IMR-90 (cell line): ENCODE results near the gene CD86. TPM values are rescaled to one million over a fixed set of nuclear protein-coding genes. Genes with fewer than 3 reads are reported as not detected.

Source experiments
- ATAC-seq: fragments of 200-7000 bp; cut with Tn5 transposase; 2 replicates; pipeline ENCODE4 v1.9.1; 2020; ENCODE audit warnings: low read depth, mild to moderate bottlenecking, moderate library complexity
- BruUV-seq: library from RNA; stranded (reverse); fragments of 400-500 nt; replicated peaks from 2 replicates; lab custom pipeline; 2021; lab: Mats Ljungman, UMichigan
- CTCF ChIA-PET: fragments of 300-600 bp; formaldehyde crosslinking; extraction: SDS; loops from one replicate; lab custom pipeline; 2021; ENCODE audit warnings: antibody characterized with exemption; lab: Yijun Ruan, JAX
- POLR2A ChIA-PET: fragments of 300-600 bp; sonication (Branson Sonifier 250); formaldehyde crosslinking; loops from one replicate; lab custom pipeline; 2022; ENCODE audit warnings: antibody characterized with exemption; ENCODE audit not compliant: unreplicated experiment; lab: Charles Lee
- DNase-seq: peaks from one replicate; pipeline ENCODE4 v3.0.0; 2013
- H2AFZ ChIP-seq: replicated peaks from 2 replicates; pipeline ENCODE3; 2013; ENCODE audit warnings: low read length, mild to moderate bottlenecking; ENCODE audit not compliant: poor library complexity
- H2AK5ac ChIP-seq: 2 replicates; pipeline ENCODE4 v1.6.1; 2013; ENCODE audit warnings: low read depth, low read length, inconsistent platforms
- H2AK9ac ChIP-seq: replicated peaks from 2 replicates; pipeline ENCODE3; 2013; ENCODE audit warnings: mild to moderate bottlenecking, low read depth, low read length, moderate library complexity; ENCODE audit not compliant: poor library complexity
- H2BK120ac ChIP-seq: 2 replicates; pipeline ENCODE4 v1.6.1; 2013; ENCODE audit warnings: low read depth, low read length, inconsistent platforms
- H2BK15ac ChIP-seq: 3 replicates; pipeline ENCODE4 v1.6.1; 2013; ENCODE audit warnings: low read depth, low read length, inconsistent platforms
- H2BK20ac ChIP-seq: 2 replicates; pipeline ENCODE4 v1.6.1; 2013; ENCODE audit warnings: low read depth, mild to moderate bottlenecking, inconsistent platforms, low read length, moderate library complexity
- H2BK5ac ChIP-seq: 2 replicates; pipeline ENCODE4 v1.6.1; 2013; ENCODE audit warnings: mild to moderate bottlenecking, low read depth, low read length, inconsistent platforms; ENCODE audit not compliant: poor library complexity, severe bottlenecking
- H3K14ac ChIP-seq: replicated peaks from 2 replicates; pipeline ENCODE4 v1.6.1; 2013; ENCODE audit warnings: low read depth, low read length, inconsistent platforms
- H3K18ac ChIP-seq: 2 replicates; pipeline ENCODE4 v1.6.1; 2013; ENCODE audit warnings: low read depth, low read length, control low read depth
- H3K23ac ChIP-seq: 2 replicates; pipeline ENCODE4 v1.6.1; 2013; ENCODE audit warnings: low read depth, low read length, inconsistent platforms
- H3K27ac ChIP-seq: 2 replicates; pipeline ENCODE4 v1.5.1; 2013; ENCODE audit warnings: mild to moderate bottlenecking, control low read depth, low read length; ENCODE audit not compliant: insufficient read depth
- H3K27me3 ChIP-seq: 2 replicates; pipeline ENCODE4 v1.6.1; 2013; ENCODE audit warnings: low read length; ENCODE audit not compliant: control insufficient read depth, insufficient read depth
- H3K36me3 ChIP-seq: 2 replicates; pipeline ENCODE4 v1.6.1; 2013; ENCODE audit warnings: low read length, mixed read lengths; ENCODE audit not compliant: control insufficient read depth, insufficient read depth
- H3K4ac ChIP-seq: 2 replicates; pipeline ENCODE4 v1.6.1; 2013; ENCODE audit warnings: low read depth, low read length, inconsistent platforms
- H3K4me1 ChIP-seq: 2 replicates; pipeline ENCODE4 v1.6.1; 2013; ENCODE audit warnings: low read length, mixed read lengths; ENCODE audit not compliant: control insufficient read depth, insufficient read depth
- H3K4me2 ChIP-seq: 2 replicates; pipeline ENCODE4 v1.6.1; 2013; ENCODE audit warnings: low read depth, mild to moderate bottlenecking, control low read depth, low read length, moderate library complexity
- H3K4me3 ChIP-seq: 2 replicates; pipeline ENCODE4 v1.5.1; 2013; ENCODE audit warnings: low read depth, mild to moderate bottlenecking, control low read depth, low read length, moderate library complexity; ENCODE audit not compliant: insufficient read depth
- H3K56ac ChIP-seq: 2 replicates; pipeline ENCODE4 v1.6.1; 2013; ENCODE audit warnings: low read length, inconsistent platforms; ENCODE audit not compliant: insufficient read depth; ENCODE audit errors: extremely low read depth
- H3K79me1 ChIP-seq, 2 experiments: 2 replicates each; pipeline ENCODE4 v1.6.1; 2013; ENCODE audit warnings: low read length in 2 of 2, inconsistent platforms in 1 of 2, low read depth in 1 of 2
- H3K9ac ChIP-seq: 2 replicates; pipeline ENCODE4 v1.6.1; 2013; ENCODE audit warnings: low read depth, low read length, control low read depth
- H3K9me1 ChIP-seq: 2 replicates; pipeline ENCODE4 v1.6.1; 2013; ENCODE audit warnings: low read length, inconsistent platforms; ENCODE audit not compliant: insufficient read depth
- H3K9me3 ChIP-seq: 2 replicates; pipeline ENCODE4 v1.6.1; 2013; ENCODE audit warnings: low read length; ENCODE audit not compliant: control insufficient read depth, insufficient read depth
- H4K20me1 ChIP-seq: 2 replicates; pipeline ENCODE4 v1.6.1; 2013; ENCODE audit warnings: low read length, inconsistent platforms; ENCODE audit not compliant: insufficient read depth
- H4K5ac ChIP-seq: 2 replicates; pipeline ENCODE4 v1.6.1; 2013; ENCODE audit warnings: mild to moderate bottlenecking, low read depth, low read length, control low read depth
- H4K8ac ChIP-seq, 2 experiments: 2 replicates each; pipeline ENCODE4 v1.6.1; 2013; ENCODE audit warnings: low read depth in 2 of 2, low read length in 2 of 2, control low read depth in 1 of 2, inconsistent platforms in 1 of 2
- H4K91ac ChIP-seq: 2 replicates; pipeline ENCODE4 v1.6.1; 2013; ENCODE audit warnings: low read depth, low read length, inconsistent platforms; ENCODE audit not compliant: insufficient read depth
- BHLHE40 ChIP-seq: fragments of 150-350 bp; IDR thresholded peaks from 2 replicates; pipeline ENCODE4 v1.6.1; 2016; ENCODE audit warnings: mild to moderate bottlenecking, low read depth, low read length
- CEBPB ChIP-seq: IDR thresholded peaks from 2 replicates; pipeline ENCODE4 v1.6.1; 2012; ENCODE audit warnings: low read depth, low read length, improper control_type of control experiment
- CHD1 ChIP-seq: IDR thresholded peaks from 2 replicates; pipeline ENCODE4 v1.6.1; 2012; ENCODE audit warnings: low read depth, low read length, improper control_type of control experiment
- CTCF ChIP-seq: conservative IDR thresholded peaks from 2 replicates; pipeline ENCODE4 v1.5.1; 2012; ENCODE audit warnings: mild to moderate bottlenecking, low read depth, low read length, improper control_type of control experiment
- ELK1 ChIP-seq: fragments of 150-350 bp; IDR thresholded peaks from 2 replicates; pipeline ENCODE4 v1.6.1; 2016; ENCODE audit warnings: low read depth, mild to moderate bottlenecking, low read length, moderate library complexity, borderline replicate concordance
- FOS ChIP-seq: fragments of 150-350 bp; IDR thresholded peaks from 2 replicates; pipeline ENCODE4 v1.6.1; 2016; ENCODE audit warnings: low read depth, low read length
- MAFK ChIP-seq: IDR thresholded peaks from 2 replicates; pipeline ENCODE4 v1.6.1; 2012; ENCODE audit warnings: low read depth, low read length, improper control_type of control experiment
- MAZ ChIP-seq: IDR thresholded peaks from 2 replicates; pipeline ENCODE4 v1.6.1; 2012; ENCODE audit warnings: low read depth, mild to moderate bottlenecking, low read length, improper control_type of control experiment, moderate library complexity, borderline replicate concordance
- MXI1 ChIP-seq: IDR thresholded peaks from 2 replicates; pipeline ENCODE4 v1.6.1; 2012; ENCODE audit warnings: low read depth, mild to moderate bottlenecking, low read length, moderate library complexity, borderline replicate concordance
- NFE2L2 ChIP-seq: fragments of 150-350 bp; IDR thresholded peaks from 2 replicates; pipeline ENCODE4 v1.6.1; 2016; ENCODE audit warnings: low read depth, mild to moderate bottlenecking, low read length
- POLR2A ChIP-seq: IDR thresholded peaks from 2 replicates; pipeline ENCODE4 v1.6.1; 2012; ENCODE audit warnings: mild to moderate bottlenecking, low read depth, low read length
- RCOR1 ChIP-seq: IDR thresholded peaks from 2 replicates; pipeline ENCODE4 v1.6.1; 2012; ENCODE audit warnings: mild to moderate bottlenecking, low read length, improper control_type of control experiment; ENCODE audit not compliant: insufficient replicate concordance
- RFX5 ChIP-seq: IDR thresholded peaks from 2 replicates; pipeline ENCODE4 v1.8.0; 2012; ENCODE audit warnings: low read depth, mild to moderate bottlenecking, low read length, moderate library complexity
- SMC3 ChIP-seq: fragments of 150-350 bp; IDR thresholded peaks from 2 replicates; pipeline ENCODE4 v1.6.1; 2016; ENCODE audit warnings: low read depth, mild to moderate bottlenecking, antibody characterized with exemption, low read length, moderate library complexity
- WGBS, 2 experiments: methylation state at CpG; one replicate each; pipeline versions ENCODE4 v1.1.5 to v1.1.7; 2013; ENCODE audit warnings: missing lambda C conversion rate in 2 of 2; ENCODE audit not compliant: insufficient read length in 1 of 2; ENCODE audit errors: extremely low coverage in 2 of 2; 5-methylcytosine and 5-hydroxymethylcytosine counted together
- dilution Hi-C: fragments of 300-500 bp; cut with HindIII; formaldehyde crosslinking; loops from one replicate; pipeline ENCODE4 v1.14.3; 2018; ENCODE audit warnings: low sequenced_read_pairs; ENCODE audit not compliant: unreplicated experiment
- in situ Hi-C: fragments of 300-500 bp; cut with MboI; formaldehyde crosslinking; loops from 3 replicates; pipeline ENCODE4 v1.14.3; 2019; ENCODE audit warnings: low sequenced_read_pairs, inconsistent platforms, mixed read lengths
- intact Hi-C: fragments of 100-400 bp; cut with micrococcal nuclease; formaldehyde crosslinking; loops from 2 replicates; pipeline ENCODE4 v1.10.0; 2022
- polyA plus RNA-seq, 3 experiments: library from polyadenylated mRNA; depleted of rRNA; stranded (reverse); fragments of >200 nt; gene quantifications; 2 replicates each; pipeline ENCODE4 v1.2.3, GENCODE V29; 2012; ENCODE audit warnings: low replicate concordance in 1 of 3
- total RNA-seq: library from RNA; depleted of rRNA; stranded (reverse); fragments of >200 nt; gene quantifications from 2 replicates; pipeline ENCODE4 v1.2.3, GENCODE V29; 2012
- TF ChIP-seq, protein P1 (sequence below): fragments of 150-350 bp; IDR thresholded peaks from 2 replicates; pipeline ENCODE4 v1.6.1; 2017; ENCODE audit warnings: mild to moderate bottlenecking, antibody characterized with exemption, low read length, low read depth

Gene CD86
- total and polyA plus RNA-seq, 2 of the 4 experiments (the other 2 are of a cell fraction) = not detected

- Histone ChIP-seq H2BK5ac (no peak overlapping the region), H2BK20ac (no peak overlapping the region), H2BK120ac (no peak overlapping the region), H4K20me1 (no peaks in the 10 kb centered on the region), H3K18ac (no peak overlapping the region), H3K9me1 (no peaks in the 10 kb centered on the region), H2AK9ac (no peak overlapping the region), H3K27ac (no peak overlapping the region), H4K8ac (no peak overlapping the region), H3K79me1 (no peaks in the 10 kb centered on the region), H2BK15ac (no peak overlapping the region), H3K9ac (no peak overlapping the region), H3K4me2 (peak overlapping the region; percentile 27; the same call in 1 of the 2 replicates), H3K56ac (no peak overlapping the region), H3K14ac (no peak overlapping the region), H3K4me3 (no peak overlapping the region), H3K27me3 (peaks cover 2% of the 10 kb centered on the region), H3K4ac (no peak overlapping the region), H3K36me3 (no peaks in the 10 kb centered on the region), H3K23ac (no peak overlapping the region), H4K5ac (no peak overlapping the region), H2AK5ac (no peak overlapping the region), H2AFZ (no peak overlapping the region), H3K4me1 (no peaks in the 10 kb centered on the region), H3K9me3 (no peaks in the 10 kb centered on the region), H4K91ac (no peak overlapping the region)
- CTCF ChIA-PET = interaction anchor here (0.6 to 0.7 kb wide), 2 partner anchors 147 to 544 kb away, joined by 3 read pairs; no protein-coding TSS in a partner anchor
- intact Hi-C loops (loop anchor here (2.0 kb wide), 1 partner anchor 546 kb away; no protein-coding TSS in a partner anchor), dilution Hi-C loops (no loop called here), in situ Hi-C loops (no loop called here)
- POLR2A ChIA-PET = no interaction called here
- no CpG with 5 or more reads among the region's 2 CpGs for WGBS, 2 experiments
- ATAC-seq = peak; percentile 54; the same call in 1 of the 2 replicates
- BruUV-seq = no TSS peak
- peak; percentile 31 for DNase-seq
- TF ChIP-seq MAFK (no peak), CHD1 (no peak), POLR2A (no peak), NFE2L2 (no peak), CEBPB (no peak), FOS (no peak), BHLHE40 (no peak), ELK1 (no peak), MAZ (peak; percentile 23; the same call in 1 of the 2 replicates), SMC3 (peak; percentile 39; the same call in 1 of the 2 replicates), RFX5 (no peak), MXI1 (no peak), RCOR1 (no peak), CTCF (peak; percentile 40)
- TF ChIP-seq, protein P1, sequence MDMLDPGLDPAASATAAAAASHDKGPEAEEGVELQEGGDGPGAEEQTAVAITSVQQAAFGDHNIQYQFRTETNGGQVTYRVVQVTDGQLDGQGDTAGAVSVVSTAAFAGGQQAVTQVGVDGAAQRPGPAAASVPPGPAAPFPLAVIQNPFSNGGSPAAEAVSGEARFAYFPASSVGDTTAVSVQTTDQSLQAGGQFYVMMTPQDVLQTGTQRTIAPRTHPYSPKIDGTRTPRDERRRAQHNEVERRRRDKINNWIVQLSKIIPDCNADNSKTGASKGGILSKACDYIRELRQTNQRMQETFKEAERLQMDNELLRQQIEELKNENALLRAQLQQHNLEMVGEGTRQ = no peak
Observed at GRCh38 chr3:122092460-122093165, 37.5 kb downstream of the CD86 start.
